SIG-M5 treated with dmso at 0.1 percent for 504 hours (cell line): Measurements from ENCODE around the gene SECISBP2L.

ENCODE experiments used
- DNase-seq: peaks from one replicate; lab custom pipeline; 2025; ENCODE audit not compliant: unreplicated experiment; lab: John Stamatoyannopoulos, UW

SECISBP2L gene

GRCh38 chr15:49059491-49059890 lies 13.2 kb upstream of the SECISBP2L start:
- DNase-seq, result no peak

- no peak for DNase-seq
Measured at GRCh38 chr15:49058559-49058958, 12.3 kb upstream of the SECISBP2L start.

DNA sequence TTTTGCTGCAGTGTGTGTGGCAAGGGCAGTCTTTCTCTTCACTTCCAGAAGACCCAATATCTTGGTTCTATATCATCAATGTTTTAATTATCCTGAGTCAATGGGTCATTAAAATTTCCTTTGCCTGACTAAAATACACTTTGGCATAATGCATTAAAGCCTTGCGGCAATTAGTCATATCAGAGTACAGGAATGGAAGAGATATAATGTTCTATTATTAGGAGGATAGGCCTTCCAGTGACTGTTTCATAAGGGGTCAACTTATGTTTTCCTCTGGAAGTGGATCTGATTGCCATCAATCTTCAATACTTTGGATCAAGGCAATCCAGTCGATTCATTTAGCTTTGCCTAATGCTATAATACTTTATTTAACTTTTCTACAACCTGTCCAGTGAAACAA lies 9.4 kb upstream of the SECISBP2L start:
- DNase-seq, result no peak

DNA sequence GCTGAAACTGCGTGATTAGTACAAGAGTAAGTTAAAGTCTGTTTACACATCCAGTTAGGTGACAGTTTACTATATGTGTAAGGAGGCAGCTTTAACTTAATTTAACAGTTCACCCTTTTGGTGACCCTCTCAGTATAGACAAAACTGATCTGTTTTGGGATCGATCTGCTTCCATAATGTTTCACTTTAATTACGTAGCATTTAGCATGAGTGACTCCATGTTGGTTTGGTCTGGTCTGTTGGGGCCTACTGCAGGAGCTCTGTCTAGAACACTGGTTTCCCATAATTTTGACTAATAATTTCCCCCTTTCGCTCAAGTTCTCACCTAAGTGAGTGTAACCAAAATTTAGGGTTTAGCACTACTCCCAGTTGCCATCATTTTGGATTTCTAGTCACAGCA lies 6.4 kb upstream of the SECISBP2L start:
- no peak for DNase-seq

GRCh38 chr15:49047456-49047855 lies 1.2 kb upstream of the SECISBP2L start:
- no peak for DNase-seq

DNA sequence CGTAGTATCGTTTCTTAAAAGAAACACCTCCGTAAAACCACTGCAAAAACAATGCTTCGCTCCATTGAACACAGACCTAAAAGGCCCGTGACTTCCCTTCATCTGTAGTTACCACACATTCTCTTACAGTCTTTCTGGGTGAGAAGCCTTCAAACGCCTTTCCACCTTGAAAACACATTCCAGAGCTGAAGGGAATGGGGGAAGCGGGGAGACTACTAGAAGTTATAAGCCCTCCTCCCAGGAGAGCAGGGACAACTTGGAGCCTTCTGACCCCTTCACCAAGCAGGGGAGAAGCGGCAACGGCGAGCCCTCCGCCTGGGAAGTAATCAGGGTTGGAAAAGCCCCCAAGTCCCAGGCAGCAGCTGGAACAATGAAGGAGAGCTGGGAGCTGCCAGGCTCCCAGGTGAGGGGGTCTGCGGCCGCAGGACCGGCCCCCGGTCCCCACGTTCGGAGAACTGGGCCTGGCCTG lies 461 bp downstream of the SECISBP2L start:
- peak; percentile 66 for DNase-seq

DNA sequence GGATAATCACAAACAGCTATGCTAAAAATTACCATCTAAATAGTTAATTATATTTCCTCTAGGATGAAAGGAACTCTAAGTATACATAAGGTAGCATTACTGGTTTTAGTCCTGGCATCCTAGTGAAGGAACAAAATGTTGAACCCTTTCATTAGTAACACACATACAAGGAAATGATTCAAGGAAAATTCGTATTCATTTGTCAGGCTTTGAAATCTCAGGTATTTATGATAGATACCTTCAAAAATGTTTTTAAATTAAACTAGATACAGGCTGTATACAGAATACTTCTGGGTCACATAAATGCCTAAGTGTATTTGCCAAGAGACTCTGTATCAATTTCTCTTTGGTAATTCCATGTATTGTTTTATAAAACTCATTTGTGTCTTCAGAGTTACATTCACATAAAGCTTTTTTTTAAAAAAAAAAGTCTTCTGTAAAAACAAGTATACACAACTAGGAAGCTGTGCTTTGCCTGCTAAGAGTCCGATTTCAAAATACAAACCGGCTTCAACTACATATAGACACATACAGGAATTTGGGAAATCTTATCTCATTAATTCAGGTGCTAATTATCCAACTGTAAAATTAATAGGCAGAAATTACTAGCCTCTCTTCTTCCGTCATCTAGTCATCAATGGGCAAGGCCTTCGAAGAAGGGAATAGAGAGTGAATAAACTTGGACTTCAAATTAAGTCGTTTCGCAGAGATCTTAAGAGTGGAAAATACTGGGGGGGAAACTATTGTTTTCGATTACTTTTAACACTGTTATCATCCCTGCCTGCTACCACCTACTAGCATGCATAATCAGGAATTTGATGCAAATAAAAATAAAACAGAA lies 1.3 kb downstream of the SECISBP2L start:
- no peak for DNase-seq

DNA sequence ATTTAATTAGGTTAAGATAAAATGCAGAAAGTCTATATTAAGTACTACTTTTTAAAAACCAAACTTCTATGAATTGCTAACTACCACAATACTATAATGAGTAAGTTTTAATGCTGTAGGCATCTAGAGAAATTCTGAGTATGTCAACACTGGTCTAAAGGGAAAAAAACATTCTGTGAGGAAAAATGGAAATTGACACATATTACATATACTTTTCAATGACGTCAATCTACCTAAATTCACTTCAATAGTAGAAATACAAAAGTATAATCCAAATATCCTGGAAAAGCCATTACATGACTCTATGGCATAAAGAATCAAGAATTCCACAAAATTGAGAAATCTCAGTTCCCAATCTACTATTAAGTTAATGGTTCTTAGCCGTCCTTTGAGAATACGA lies 2.2 kb downstream of the SECISBP2L start:
- DNase-seq, result no peak

DNA sequence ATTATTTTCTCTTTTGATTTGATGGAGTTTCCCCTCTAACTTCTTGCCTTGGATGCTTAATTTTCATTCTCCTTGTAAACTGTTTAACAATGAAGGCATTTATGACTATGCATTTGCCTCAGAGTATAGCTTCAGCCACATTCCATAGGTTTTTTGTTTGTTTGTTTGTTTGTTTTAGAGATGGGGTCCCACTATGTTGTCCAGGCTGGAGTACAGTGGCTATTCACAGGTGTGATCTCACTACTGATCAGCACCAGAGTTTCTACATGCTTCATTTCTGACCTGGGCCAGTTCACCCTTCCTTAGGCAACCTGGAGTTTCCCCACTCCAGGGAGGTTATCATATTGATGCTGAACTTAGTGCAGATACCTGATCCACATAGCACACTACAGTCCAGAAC lies 4.1 kb downstream of the SECISBP2L start:
- no peak for DNase-seq

DNA sequence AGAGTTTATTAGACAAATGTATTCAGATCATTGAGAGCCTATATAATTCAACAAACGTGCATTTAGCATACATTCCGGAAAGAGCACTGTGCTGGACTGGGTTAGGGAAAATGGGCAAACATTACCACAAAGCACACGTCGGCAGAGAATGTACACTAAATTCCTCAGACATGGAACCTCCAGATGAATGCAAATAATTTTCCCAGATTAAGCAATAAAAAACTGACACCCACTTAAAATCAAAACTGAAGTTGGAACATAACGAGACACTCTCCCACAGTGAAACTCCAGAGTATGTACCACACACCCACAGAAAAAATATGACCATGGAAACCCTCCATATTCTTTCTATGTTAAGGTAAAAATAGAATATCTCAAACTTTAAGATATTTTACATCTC lies 4.8 kb downstream of the SECISBP2L start:
- no peak for DNase-seq

DNA sequence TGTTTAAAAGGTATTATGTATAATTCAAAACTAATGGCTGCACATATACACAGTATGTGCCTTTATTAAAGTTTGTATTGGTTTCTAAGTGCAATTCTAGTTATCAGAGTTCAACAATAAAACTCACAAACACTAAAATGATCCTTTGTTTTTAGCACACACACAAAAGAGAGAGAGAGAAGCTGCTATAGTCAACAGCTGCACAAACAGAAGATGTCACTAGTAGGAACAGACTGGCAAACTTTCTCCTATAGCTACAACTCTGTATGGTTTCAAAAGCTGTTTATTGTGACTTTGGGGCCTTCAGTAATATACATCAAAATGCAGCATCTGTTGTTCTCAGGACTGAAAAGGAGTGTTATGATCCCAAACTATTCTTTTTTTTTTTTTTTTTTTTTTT lies 6.1 kb downstream of the SECISBP2L start:
- DNase-seq, result no peak

DNA sequence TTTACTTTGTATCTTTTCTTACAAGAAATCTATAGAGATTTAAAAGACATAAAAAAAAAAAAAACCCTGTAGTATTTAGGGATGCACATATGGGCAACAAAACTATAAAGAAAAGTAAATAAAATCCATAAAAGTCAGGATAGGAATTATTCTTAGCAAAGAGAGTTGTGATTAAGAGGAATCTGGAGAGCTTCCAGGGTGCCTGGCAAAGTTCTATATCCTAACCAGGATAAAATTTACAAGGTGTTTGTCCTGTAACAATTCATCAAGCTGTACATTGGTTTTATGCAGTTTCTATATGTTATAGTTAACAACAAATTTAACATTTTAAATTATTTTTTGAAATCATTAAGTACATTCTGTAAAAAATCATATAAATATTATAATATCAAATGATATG lies 7.9 kb downstream of the SECISBP2L start:
- no peak for DNase-seq

DNA sequence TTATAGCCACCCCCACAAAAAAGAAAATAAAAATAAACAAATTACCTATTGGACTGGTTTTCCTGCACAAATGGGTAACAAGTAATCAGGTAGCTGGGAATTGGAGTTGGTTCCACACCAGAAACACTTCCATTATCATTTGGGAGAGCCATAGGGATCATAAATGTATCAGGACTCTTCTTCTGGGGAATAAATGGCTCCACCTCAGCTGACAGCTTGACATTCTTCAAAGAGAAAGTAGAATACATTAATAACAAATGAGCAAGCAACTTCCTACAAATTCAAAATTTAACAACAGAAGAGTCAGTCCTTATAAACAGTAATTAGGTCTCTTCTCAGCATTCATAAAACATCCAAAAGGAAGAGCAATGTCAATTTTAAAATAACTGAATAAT lies 8.7 kb downstream of the SECISBP2L start:
- no peak for DNase-seq

- no peak for DNase-seq
Measured at GRCh38 chr15:49036650-49037545, 9.3 kb downstream of the SECISBP2L start.

- DNase-seq, result no peak
Measured at GRCh38 chr15:49035825-49036224, 10.4 kb downstream of the SECISBP2L start.

DNA sequence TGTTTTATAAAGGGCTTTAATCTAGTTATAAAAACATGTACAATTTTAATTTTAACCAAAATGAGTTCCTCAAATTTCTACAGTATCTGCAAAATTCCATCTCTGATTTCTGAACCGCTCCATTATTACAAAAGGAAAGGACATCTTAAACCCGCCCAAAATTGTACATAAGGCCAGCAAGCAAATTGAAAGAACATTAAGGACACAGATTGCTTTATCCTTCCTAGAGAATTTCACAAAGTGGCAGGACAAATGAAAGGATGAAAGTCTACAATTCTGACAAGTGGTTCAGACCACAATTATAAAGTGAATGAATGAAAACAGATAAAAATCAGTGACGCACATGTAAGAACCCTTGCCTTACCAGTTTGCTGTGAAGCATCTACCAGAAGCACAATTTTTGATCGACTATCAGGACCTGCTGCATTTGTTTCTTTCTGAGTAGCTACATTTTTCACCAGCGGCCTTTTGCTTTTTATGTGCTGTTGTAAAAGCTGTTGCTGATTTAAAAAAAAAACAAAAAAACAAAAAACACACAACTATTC lies 13.6 kb downstream of the SECISBP2L start:
- DNase-seq, result no peak

- no peak for DNase-seq
Measured at GRCh38 chr15:49031804-49032203, 14.4 kb downstream of the SECISBP2L start.

DNA sequence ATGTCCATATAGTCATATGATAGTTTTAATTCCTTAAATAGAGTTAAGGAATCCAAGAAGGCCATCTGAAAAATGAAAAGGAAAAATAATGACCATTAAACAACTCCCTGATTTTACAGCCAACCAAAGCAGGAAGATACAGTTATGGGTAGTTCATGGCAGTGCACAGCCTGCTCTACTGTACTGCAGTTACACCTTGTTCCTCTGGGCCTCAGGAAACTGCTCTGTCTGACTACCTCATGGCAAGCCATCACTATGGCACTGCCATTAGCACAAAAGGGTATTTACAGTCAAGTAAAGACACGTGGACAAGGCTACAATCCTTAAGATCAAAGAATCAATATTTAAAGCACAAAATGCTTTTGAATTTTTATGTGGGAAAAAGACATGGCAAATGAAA lies 19.5 kb downstream of the SECISBP2L start:
- no peak for DNase-seq

GRCh38 chr15:49024840-49025239 lies 21.4 kb downstream of the SECISBP2L start:
- no peak for DNase-seq

DNA sequence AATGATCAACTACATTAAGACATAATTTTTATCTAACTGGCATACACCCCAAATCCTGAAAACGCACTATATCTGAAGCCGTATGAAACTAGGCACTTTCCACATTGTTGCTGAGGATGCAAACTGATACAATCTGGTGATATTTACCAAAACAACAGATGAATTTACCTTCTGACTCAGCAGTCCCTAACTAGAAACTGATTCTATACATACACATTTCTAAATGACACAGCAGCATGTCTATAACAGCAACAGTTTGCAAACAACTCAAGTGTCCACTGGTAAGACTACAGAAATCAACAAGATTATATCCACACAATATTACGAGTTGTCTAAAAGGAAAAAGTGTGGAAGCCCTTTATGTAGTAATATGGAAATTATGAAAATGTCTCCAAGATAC lies 22.9 kb downstream of the SECISBP2L start:
- no peak for DNase-seq

- DNase-seq, result no peak
Measured at GRCh38 chr15:49015896-49016295, 30.4 kb downstream of the SECISBP2L start.

GRCh38 chr15:48999314-48999713 lies 46.9 kb downstream of the SECISBP2L start:
- DNase-seq, result no peak
